H9 (cell line): Measurements from ENCODE around the gene IGSF11. TPM values are rescaled to one million over a fixed set of nuclear protein-coding genes. Genes with fewer than 3 reads are reported as not detected.

Source experiments
- DNase-seq: peaks from one replicate; pipeline ENCODE4 v3.0.0-alpha.2; 2017
- H2AFZ ChIP-seq: one replicate; pipeline ENCODE4 v1.6.1; 2013; ENCODE audit warnings: mild to moderate bottlenecking, low read length, control low read depth, moderate library complexity
- H2AK5ac ChIP-seq: 2 replicates; pipeline ENCODE4 v1.6.1; 2013; ENCODE audit warnings: low read length, control low read depth, mixed read lengths; ENCODE audit not compliant: insufficient read length
- H2BK120ac ChIP-seq: one replicate; pipeline ENCODE4 v1.6.1; 2013; ENCODE audit warnings: low read depth, mild to moderate bottlenecking, low read length, control low read depth, inconsistent platforms; ENCODE audit not compliant: poor library complexity, severe bottlenecking
- H2BK12ac ChIP-seq: 2 replicates; pipeline ENCODE4 v1.6.1; 2013; ENCODE audit warnings: low read length, control low read depth, mixed read lengths, low read depth; ENCODE audit not compliant: insufficient read length
- H2BK15ac ChIP-seq: 2 replicates; pipeline ENCODE4 v1.6.1; 2013; ENCODE audit warnings: low read depth, low read length, control low read depth
- H2BK20ac ChIP-seq: one replicate; pipeline ENCODE4 v1.6.1; 2013; ENCODE audit warnings: low read depth, mild to moderate bottlenecking, low read length, control low read depth, inconsistent platforms; ENCODE audit not compliant: poor library complexity, severe bottlenecking
- H2BK5ac ChIP-seq: 2 replicates; pipeline ENCODE4 v1.6.1; 2013; ENCODE audit warnings: low read length, control low read depth, mixed read lengths; ENCODE audit not compliant: insufficient read length
- H3K14ac ChIP-seq: 2 replicates; pipeline ENCODE4 v1.6.1; 2013; ENCODE audit warnings: low read length, control low read depth; ENCODE audit not compliant: insufficient read depth
- H3K18ac ChIP-seq: 2 replicates; pipeline ENCODE4 v1.6.1; 2013; ENCODE audit warnings: low read depth, mild to moderate bottlenecking, mixed read lengths, low read length, control low read depth; ENCODE audit not compliant: insufficient read length
- H3K23ac ChIP-seq: 2 replicates; pipeline ENCODE4 v1.6.1; 2013; ENCODE audit warnings: low read length, control low read depth, mixed read lengths, low read depth; ENCODE audit not compliant: insufficient read length
- H3K23me2 ChIP-seq: 2 replicates; pipeline ENCODE4 v1.6.1; 2013; ENCODE audit warnings: low read depth, mild to moderate bottlenecking, mixed read lengths, low read length, control low read depth; ENCODE audit not compliant: insufficient read length, poor library complexity, severe bottlenecking
- H3K27ac ChIP-seq: 2 replicates; pipeline ENCODE4 v1.5.1; 2013; ENCODE audit warnings: low read length, control low read depth, mixed read lengths, low read depth; ENCODE audit not compliant: insufficient read length
- H3K27me3 ChIP-seq: 2 replicates; pipeline ENCODE4 v1.6.1; 2013; ENCODE audit warnings: low read length, control low read depth, inconsistent platforms; ENCODE audit not compliant: insufficient read depth
- H3K4ac ChIP-seq: 2 replicates; pipeline ENCODE4 v1.6.1; 2013; ENCODE audit warnings: low read depth, mild to moderate bottlenecking, control low read depth, inconsistent platforms, low read length, moderate library complexity
- H3K4me1 ChIP-seq: 2 replicates; pipeline ENCODE4 v1.6.1; 2013; ENCODE audit warnings: low read length, control low read depth, inconsistent platforms; ENCODE audit not compliant: insufficient read depth
- H3K4me2 ChIP-seq: 2 replicates; pipeline ENCODE4 v1.6.1; 2013; ENCODE audit warnings: low read length, control low read depth, mixed read lengths; ENCODE audit not compliant: insufficient read length, insufficient read depth
- H3K56ac ChIP-seq: 2 replicates; pipeline ENCODE4 v1.6.1; 2013; ENCODE audit warnings: low read depth, mild to moderate bottlenecking, mixed read lengths, low read length, control low read depth; ENCODE audit not compliant: insufficient read length
- H3K79me1 ChIP-seq: 2 replicates; pipeline ENCODE4 v1.6.1; 2013; ENCODE audit warnings: low read depth, mild to moderate bottlenecking, moderate library complexity, low read length, control low read depth, inconsistent platforms; ENCODE audit not compliant: insufficient read depth, poor library complexity, severe bottlenecking
- H3K79me2 ChIP-seq: 2 replicates; pipeline ENCODE4 v1.6.1; 2013; ENCODE audit warnings: low read length, control low read depth, inconsistent platforms; ENCODE audit not compliant: insufficient read depth
- H3K9ac ChIP-seq: 2 replicates; pipeline ENCODE4 v1.6.1; 2013; ENCODE audit warnings: low read length, control low read depth, mixed read lengths; ENCODE audit not compliant: insufficient read length; ENCODE audit errors: extremely low read depth
- H3K9me3 ChIP-seq: one replicate; pipeline ENCODE4 v1.6.1; 2013; ENCODE audit warnings: low read depth, low read length, inconsistent platforms; ENCODE audit not compliant: control insufficient read depth
- H3T11ph ChIP-seq: one replicate; pipeline ENCODE4 v1.6.1; 2013; ENCODE audit warnings: mild to moderate bottlenecking, low read length, control low read depth, inconsistent platforms
- H4K20me1 ChIP-seq: one replicate; pipeline ENCODE4 v1.6.1; 2013; ENCODE audit not compliant: control insufficient read depth, insufficient read length, insufficient read depth
- H4K5ac ChIP-seq: 2 replicates; pipeline ENCODE4 v1.6.1; 2013; ENCODE audit warnings: low read depth, mild to moderate bottlenecking, mixed read lengths, low read length, control low read depth; ENCODE audit not compliant: insufficient read length
- H4K8ac ChIP-seq: replicated peaks from 2 replicates; pipeline ENCODE4 v1.6.1; 2013; ENCODE audit warnings: low read length, control low read depth, mixed read lengths, low read depth; ENCODE audit not compliant: insufficient read length
- H4K91ac ChIP-seq: 2 replicates; pipeline ENCODE4 v1.6.1; 2013; ENCODE audit warnings: low read depth, mild to moderate bottlenecking, moderate library complexity, mixed read lengths, low read length, control low read depth; ENCODE audit not compliant: insufficient read length
- H3K27ac Mint-ChIP-seq, 3 experiments: 2 replicates in 2 of 3; 3 replicates in 1 of 3; pipeline ENCODE4 v1.8.0; 2020 to 2021; ENCODE audit warnings: mixed read lengths in 3 of 3, mild to moderate bottlenecking in 1 of 3, moderate library complexity in 1 of 3
- H3K27me3 Mint-ChIP-seq: 2 replicates; pipeline ENCODE4 v1.8.0; 2021; ENCODE audit warnings: low read depth, mild to moderate bottlenecking, moderate library complexity, mixed read lengths
- H3K36me3 Mint-ChIP-seq, 3 experiments: 2 replicates in 2 of 3; 3 replicates in 1 of 3; pipeline ENCODE4 v1.8.0; 2020 to 2021; ENCODE audit warnings: low read depth in 3 of 3, mixed read lengths in 3 of 3; ENCODE audit not compliant: insufficient read depth in 1 of 3
- H3K4me1 Mint-ChIP-seq, 2 experiments: 2 replicates each; pipeline ENCODE4 v1.8.0; 2020; ENCODE audit warnings: mixed read lengths in 2 of 2
- H3K4me3 Mint-ChIP-seq, 2 experiments: 2 replicates in 1 of 2; 3 replicates in 1 of 2; pipeline ENCODE4 v1.8.0; 2020 to 2021; ENCODE audit warnings: mild to moderate bottlenecking in 2 of 2, mixed read lengths in 2 of 2, moderate library complexity in 1 of 2
- H3K9me3 Mint-ChIP-seq, 2 experiments: 2 replicates in 1 of 2; 3 replicates in 1 of 2; pipeline ENCODE4 v1.8.0; 2020; ENCODE audit warnings: mild to moderate bottlenecking in 2 of 2, mixed read lengths in 2 of 2, moderate library complexity in 1 of 2
- WGBS: extraction: QIAGEN DNeasy Blood & Tissue Kit; methylation state at CpG from one replicate; pipeline ENCODE4 v1.1.7; 2013; ENCODE audit warnings: missing lambda C conversion rate, low lambda C conversion rate, mixed read lengths; ENCODE audit not compliant: insufficient read length; ENCODE audit errors: extremely low coverage; 5-methylcytosine and 5-hydroxymethylcytosine counted together
- total RNA-seq: library from RNA; stranded (reverse); gene quantifications from 2 replicates; pipeline ENCODE4 v1.2.1, GENCODE V29; 2021
- TF ChIP-seq, protein P1 (sequence below): fragments of 200-600 bp; sonication (generic); conservative IDR thresholded peaks from 3 replicates; pipeline ENCODE4 v1.8.0; 2021; ENCODE audit warnings: antibody characterized with exemption, mild to moderate bottlenecking

Gene IGSF11
- total RNA-seq, 1 experiment from 2014 or later: 1.6 TPM

DNA sequence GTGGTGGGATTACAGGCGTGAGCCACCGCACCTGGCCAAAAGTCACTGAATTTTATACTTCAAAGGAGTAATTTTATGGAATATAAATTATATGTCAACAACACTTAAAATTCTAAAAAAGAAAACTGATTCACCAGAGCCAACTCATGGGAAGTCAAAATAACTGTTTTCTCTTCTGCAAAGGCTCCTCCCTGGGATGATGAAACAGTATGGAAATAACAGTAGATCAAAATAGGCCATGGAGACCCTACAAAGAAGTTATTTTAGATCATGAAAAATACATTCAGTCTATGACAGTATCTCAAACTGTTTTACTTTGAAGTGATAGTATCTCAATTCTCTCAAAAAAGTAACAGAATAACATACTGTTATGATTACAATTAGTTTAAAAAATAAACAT, 102.7 kb downstream of the IGSF11 start:
- H3K79me2 ChIP-seq: no peaks in the 10 kb centered on the region
- no peak for DNase-seq
- no peak overlapping the region for H2BK20ac ChIP-seq
- H3T11ph ChIP-seq: no peak overlapping the region
- no peak overlapping the region for H3K14ac ChIP-seq
- H2BK15ac ChIP-seq: no peak overlapping the region
- H3K4me2 ChIP-seq: no peak overlapping the region
- no peak overlapping the region for H4K5ac ChIP-seq
- no peak overlapping the region for H3K18ac ChIP-seq
- H3K36me3 Mint-ChIP-seq: no peaks in the 10 kb centered on the region
- H3K9ac ChIP-seq: no peak overlapping the region
- no peaks in the 10 kb centered on the region for H3K27me3 ChIP-seq
- H3K4ac ChIP-seq: no peak overlapping the region
- no peak overlapping the region for H2AK5ac ChIP-seq
- no peaks in the 10 kb centered on the region for H3K4me1 Mint-ChIP-seq
- no peak overlapping the region for H2BK120ac ChIP-seq
- H3K4me1 ChIP-seq: no peaks in the 10 kb centered on the region
- no peaks in the 10 kb centered on the region for H3K9me3 Mint-ChIP-seq
- no peaks in the 10 kb centered on the region for H3K9me3 ChIP-seq
- no CpG with 5 or more reads among the region's 2 CpGs for WGBS
- H2AFZ ChIP-seq: no peak overlapping the region
- H3K27ac ChIP-seq: no peak overlapping the region
- no peaks in the 10 kb centered on the region for H3K79me1 ChIP-seq
- H3K27me3 Mint-ChIP-seq: no peaks in the 10 kb centered on the region
- H4K91ac ChIP-seq: no peak overlapping the region
- no peak overlapping the region for H2BK12ac ChIP-seq
- H4K8ac ChIP-seq: no peak overlapping the region
- TF ChIP-seq, protein P1, sequence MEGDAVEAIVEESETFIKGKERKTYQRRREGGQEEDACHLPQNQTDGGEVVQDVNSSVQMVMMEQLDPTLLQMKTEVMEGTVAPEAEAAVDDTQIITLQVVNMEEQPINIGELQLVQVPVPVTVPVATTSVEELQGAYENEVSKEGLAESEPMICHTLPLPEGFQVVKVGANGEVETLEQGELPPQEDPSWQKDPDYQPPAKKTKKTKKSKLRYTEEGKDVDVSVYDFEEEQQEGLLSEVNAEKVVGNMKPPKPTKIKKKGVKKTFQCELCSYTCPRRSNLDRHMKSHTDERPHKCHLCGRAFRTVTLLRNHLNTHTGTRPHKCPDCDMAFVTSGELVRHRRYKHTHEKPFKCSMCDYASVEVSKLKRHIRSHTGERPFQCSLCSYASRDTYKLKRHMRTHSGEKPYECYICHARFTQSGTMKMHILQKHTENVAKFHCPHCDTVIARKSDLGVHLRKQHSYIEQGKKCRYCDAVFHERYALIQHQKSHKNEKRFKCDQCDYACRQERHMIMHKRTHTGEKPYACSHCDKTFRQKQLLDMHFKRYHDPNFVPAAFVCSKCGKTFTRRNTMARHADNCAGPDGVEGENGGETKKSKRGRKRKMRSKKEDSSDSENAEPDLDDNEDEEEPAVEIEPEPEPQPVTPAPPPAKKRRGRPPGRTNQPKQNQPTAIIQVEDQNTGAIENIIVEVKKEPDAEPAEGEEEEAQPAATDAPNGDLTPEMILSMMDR: no peak
- no peak overlapping the region for H3K23ac ChIP-seq
- no peak overlapping the region for H3K56ac ChIP-seq
- no peaks in the 10 kb centered on the region for H3K23me2 ChIP-seq
- no peak overlapping the region for H3K4me3 Mint-ChIP-seq
- H3K27ac Mint-ChIP-seq: no peak overlapping the region
- no peak overlapping the region for H2BK5ac ChIP-seq
- no peaks in the 10 kb centered on the region for H4K20me1 ChIP-seq
